Lung microvascular endothelial cell (primary cell): ENCODE results near the gene FGB. TPM values are rescaled to one million over a fixed set of nuclear protein-coding genes. Genes with fewer than 3 reads are reported as not detected.
A peak's percentile ranks its signal among the peaks of the same experiment; 100 is the strongest.
"Not testable (repeated sequence)": the region's sequence is repeated elsewhere in the genome, so short reads cannot be mapped to it uniquely, and the experiment has no call there.

Experiments used
- DNase-seq, 2 donors: peaks; one replicate each; pipeline versions ENCODE4 v3.0.0 to v3.0.0-alpha.2; 2010; ENCODE audit warnings: low read depth in 2 of 2
- total RNA-seq: library from RNA; depleted of rRNA; stranded (reverse); fragments of >200 nt; gene quantifications from 2 replicates; pipeline ENCODE4 v1.2.1, GENCODE V29; 2014

FGB gene
- total RNA-seq, 1 donor from 2014 or later = not detected

DNA sequence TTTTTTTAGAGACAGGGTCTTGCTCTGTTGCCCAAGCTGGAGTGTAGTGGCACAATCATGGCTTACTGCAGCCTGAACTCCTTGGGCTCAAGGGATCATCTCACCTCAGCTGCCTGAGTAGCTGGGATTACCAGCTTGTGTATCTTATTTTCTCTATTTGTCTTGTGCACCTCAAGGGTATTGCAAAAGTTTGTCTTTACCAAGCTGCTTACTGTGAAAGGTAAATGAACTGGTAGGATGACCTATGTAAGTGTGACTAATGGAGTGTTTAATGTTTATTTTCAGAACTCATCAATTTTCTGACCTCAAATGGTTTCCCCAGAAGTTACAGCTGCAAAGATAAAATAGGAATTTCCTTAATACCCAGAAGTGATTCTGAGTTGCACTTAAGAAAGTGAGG, 33.0 kb downstream of the FGB start:
- no peak for DNase-seq

DNA sequence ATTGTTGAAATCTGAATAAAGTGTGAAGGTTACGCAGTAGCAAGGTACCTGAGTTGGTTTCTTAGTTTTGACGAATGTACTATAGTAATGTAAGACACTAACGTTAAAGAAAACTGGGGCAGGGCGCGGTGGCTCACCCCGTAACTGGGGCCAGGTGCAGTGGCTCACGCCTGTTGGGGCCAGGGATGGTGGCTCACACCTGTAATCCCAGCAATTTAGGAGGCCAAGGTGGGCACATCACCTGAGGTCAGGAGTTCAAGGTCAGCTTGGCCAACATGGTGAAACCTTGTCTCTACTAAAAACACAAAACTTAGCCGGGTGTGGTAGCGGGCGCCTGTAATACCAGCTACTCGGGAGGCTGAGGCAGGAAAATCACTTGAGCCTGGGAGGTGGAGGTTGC, 34.5 kb downstream of the FGB start:
- DNase-seq = not testable (repeated sequence)

DNA sequence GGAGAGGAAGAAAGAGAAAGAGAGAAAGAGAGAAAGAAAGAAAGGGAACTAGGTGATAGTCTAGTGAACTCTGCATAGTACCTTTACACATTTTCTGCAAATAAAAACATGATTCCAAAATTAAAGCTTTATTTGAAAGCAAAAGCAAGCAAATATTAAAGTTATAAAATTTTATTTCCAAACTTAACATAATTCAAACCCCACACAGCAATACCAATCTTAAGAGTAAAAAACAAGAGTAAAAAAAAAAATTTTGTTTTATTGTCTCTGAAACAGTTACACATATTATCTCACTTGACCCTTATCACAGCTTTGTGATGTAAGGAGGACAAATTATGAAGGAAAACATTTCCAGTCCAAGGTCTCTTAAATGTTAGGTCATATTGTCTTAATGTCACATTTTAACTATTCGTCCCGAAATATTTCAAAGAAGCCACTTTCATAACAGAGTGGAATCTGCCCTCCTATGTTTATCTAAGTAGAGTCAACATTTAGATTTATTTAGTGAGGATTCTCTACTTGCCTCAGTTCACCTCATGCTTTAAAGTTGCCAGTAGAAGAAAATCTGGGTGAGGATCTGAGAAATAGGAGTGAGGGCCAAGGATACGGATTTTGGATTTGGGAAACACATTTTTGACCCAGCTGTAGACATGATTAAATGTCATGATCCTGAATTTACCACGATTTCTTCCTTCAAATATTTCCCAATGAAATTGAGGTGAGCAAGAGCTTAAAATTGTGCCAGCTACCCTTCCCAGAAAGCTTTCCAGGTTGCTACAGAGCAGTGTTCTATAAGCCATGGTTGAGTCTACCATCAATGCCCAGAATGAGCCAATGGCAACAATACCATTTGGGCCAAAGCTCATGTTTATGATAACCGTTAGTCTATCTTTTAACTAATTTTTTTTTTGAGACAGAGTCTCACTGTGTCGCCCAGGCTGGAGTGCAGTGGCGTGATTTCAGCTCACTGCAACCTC, 35.3 kb downstream of the FGB start:
- no peak for DNase-seq

DNA sequence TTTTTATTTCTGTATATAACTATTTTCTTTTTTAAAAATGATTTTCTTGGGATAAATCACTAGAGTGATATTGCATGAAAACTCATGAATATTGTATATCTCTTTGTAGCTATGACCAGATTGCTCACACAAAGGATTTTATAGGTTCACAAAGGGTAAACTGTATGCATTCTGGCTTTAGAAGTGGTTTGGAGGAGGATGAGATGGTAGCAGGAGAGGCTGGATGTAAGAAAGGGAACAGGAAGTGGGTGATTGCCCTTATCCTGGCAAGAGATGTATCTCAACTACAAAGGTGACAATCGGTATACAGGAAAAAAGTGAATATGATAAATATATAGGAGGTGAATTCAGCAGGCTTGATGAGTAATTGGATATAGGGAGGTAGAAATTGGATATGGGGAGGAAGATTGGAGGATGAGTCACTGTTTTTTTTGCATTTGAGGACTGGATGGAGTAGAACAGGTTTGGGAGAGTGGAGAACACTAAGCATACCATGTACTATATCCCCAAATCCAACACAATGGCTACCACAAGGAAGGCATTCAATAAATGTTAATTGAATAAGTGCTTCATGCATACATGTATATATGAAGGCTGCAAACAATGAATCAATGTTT, 39.7 kb downstream of the FGB start:
- no peak for DNase-seq

DNA sequence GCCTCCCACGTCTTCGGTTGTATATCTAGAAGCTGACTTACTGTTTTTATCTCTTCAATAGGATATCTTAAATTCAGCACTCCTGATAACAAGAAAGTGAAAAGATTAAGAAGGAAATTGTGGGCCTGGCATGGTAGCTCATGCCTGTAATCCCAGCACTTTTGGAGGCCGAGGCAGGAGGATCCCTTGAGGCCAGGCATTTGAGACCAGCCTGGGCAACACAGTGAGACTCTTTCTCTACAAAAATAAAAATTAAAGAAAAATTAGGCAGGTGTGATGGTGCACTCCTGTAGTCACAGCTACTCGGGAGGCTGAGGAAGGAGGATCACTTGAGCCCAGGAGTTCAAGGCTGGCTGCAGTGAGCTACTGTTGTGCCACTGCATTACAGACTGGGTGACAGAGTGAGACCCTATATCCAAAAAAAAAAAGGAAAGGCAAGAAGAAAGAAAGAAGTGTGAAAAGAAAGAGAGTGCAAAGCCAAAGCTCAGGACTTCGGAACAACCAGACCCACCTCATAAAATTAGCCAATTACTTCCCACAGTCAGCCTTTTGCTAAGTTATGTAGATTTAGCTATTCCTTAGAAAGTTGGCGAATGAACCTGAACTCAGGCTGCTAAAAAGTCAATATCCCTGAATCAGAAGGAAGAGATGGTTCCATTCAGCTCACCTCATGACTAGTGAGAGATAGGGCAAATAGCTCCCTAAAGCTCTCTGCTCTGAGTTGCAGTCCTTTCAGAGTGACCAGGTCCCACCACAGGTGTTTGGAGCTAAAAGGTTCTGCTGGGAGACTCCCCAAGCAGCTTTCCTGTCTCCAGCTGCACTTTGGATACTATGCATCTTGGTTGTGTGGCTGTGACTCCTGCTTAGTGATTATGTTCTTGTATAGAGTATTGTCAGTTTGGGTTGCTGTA, 40.5 kb downstream of the FGB start:
- no peak for DNase-seq

DNA sequence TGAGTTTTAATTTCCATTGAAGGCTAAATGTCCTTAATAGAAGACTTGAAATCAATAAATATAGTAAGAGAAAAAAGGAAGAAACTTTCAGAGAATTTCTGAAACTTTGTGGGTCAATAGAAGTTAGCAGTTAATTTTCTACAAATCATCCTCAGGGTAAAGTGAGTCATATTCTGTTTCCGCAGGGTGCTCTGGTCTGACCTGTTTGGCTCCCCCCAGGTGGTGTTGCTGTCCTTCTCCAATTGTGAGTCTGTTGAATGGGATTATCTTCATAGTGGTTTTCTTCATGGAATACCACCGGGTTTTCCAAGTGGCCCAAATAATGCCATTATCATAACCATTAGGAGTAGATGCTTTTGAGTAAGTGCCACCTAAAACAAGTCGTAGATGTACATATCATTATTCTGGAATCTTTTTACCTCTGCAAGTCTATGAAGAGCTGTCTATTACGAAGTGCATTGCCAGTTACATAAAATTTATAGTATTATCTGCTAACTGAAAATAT, 41.9 kb downstream of the FGB start:
- DNase-seq = no peak

DNA sequence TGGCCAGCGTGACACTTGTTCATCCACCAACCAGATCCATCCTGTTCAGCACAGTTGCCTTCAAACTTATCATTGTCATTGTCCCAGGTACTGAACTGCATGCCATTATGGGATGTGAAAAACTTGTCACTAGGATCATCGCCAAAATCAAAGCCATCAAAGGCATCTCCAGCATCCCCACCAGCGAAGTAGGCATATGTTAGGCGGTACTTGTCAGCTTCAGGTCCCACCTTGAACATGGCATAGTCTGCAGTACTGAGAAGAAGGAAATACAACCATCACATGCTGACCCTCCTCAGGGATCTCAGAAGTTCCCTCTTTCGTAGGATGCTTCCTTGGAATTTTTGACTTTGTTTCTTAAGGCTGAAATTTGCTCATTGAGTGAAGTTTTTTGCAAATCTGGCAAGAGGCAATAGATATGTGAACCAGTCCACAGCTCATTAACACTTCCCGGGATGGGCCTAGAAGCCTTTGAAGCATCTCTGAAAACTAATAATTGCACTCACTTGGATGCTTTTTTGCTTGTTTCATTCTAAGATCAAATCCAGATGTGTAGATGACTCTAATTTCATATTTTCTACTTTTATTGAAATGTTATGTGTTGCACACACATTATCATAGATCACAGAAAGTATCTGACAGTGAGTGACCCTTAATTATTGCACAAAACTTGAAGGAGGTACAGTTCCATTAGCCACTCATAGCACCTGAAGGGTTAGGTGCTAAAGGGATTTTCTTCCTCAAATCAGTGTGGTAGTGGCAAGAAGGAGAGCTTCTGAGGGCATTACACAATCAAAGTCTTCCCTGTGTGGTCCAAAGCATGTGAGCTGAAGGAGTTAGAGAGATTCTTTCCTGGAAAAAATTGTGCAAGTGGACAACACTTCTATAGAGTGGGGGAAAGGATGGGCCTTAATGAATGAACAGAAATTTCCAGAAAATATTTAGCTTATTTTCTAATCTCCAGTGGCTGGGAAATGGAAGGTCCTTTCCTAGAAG, 44.2 kb downstream of the FGB start:
- DNase-seq = no peak

DNA sequence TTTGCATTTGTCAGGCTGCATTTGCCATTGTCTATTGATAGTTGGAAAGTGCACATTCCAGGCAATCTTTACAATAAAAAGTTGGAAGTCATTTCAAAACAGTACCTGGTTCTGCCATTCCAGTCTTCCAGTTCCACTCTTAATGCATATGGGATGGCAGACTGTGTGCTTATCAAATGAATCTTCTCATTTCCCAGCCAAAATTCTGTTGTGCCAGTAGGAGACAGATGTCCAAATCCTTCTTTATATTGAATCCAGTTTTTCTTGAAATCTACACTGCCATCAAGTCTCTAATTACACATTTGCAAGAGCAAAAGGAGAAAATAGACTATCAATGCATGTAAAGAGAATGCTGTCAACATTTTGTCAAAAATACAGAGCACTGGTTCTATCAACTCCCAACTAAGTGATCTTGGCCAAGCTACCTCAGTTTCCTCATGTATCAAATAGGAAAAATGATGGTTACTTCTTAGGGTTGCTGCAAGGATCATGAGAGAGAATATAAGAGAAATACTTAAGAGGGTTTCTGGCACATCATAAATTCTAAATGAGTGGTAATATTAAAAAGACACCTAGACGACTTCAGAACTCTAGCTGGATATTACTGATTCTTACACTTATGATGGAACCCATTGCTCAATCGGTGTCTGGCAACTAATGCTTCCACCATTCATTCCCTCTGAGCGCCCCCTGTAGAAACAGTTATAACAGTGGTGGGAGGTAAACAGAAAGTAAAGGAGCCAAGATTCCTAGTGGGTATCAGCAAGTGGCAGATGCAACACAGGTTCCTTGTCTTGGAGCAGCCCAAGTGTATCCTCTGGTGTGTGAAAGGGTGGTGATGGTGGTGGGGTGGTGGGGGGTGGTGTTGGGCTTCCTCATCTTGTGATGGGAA, 45.8 kb downstream of the FGB start:
- DNase-seq = no peak

DNA sequence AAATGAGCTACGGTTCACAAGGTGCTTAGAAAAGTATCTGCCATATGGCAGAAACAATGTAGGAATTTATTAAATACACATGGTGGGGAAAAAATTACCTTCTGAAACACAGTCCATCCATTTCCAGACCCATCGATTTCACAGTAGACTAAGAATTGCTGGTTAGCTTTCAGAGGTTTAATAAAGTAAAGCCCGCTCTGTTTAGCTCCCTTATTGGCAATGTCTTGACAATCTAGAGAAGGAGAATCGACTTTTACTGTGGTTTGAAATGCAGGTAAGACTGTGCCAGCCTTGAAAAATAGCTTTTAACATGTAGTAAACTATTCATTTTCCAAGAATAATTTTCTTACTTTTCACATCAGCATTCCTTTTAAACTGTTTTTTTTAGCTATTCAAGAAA, 46.7 kb downstream of the FGB start:
- DNase-seq = no peak

DNA sequence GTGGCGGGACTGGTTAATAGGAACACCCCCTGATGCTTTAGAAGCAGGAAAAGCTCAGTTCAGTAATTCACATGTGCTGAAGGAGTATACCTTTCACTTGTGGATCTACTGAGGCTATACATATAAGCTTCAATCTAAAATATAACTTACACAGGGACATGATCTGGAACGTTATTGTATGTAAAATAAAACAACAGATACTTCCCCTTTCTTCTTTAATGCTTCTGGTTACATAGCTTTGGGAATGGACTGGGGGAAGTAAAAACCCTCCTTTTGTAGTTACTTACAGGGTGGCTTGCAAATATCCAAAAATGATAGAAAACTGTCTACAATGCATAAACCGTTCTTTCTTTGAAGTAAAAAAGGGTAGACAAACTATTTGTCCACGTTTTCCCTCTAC, 47.8 kb downstream of the FGB start:
- DNase-seq = no peak

DNA sequence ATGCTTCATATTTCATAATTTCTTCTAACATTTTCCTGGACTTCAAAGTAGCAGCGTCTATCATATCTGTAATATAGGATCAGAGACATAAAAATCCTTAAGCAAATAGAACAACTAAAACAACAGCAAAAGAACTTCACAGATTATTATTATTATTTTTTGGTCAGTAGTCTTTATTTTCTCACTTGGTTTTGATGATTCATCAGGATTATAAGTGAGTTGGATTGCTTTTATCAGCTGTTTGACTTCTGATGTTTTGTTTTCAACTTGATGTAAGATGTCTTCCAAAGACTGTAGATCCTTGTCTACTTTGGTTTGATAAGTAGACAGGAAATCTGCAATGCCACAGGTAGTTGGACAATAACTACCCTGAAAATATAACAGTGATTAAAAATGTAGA, 49.0 kb downstream of the FGB start:
- DNase-seq = no peak

DNA sequence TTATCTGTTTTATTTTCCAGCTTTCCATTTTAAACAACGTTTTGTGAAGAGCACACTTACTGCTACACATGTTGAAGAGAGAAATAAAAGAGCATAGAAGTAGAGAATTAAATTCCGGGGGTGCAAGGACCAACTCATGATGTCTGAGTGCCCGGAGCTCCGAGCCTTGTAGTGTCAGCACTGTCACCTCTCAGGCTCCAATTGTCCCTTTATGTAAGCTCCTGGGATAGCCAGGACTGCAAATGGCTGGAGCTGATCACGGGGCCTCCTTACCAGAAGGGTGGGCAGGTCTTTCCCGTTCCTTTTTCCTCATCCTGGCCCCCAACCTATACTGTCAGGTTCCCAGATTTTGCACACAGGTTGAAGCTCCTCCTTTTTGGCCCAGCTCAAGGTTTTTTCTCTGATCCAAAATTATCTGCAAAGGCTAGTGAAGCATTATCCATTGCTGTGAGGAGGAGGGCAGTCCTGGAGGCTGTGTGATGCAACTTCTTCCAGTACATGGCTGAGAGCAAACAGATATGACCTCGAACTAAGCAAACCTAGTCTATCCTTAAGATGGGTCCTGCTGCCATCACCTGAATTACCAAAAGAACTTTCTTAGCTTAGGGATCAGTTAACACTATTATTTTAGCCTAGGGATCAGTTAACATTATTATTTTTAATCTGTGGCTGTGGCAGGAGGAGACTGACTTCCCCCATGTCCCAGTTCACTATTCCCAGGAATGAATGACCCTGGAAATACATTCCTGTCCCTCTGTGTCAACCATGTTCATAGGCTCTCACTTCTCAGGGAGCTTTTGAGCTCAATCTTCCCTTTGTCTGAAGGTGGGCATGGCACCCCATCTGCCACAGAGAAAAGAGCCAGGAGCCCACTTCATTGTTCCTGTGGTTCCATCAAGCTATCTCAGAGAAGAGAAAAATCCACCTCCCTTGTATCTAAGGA, 49.9 kb downstream of the FGB start, which contains the start of gene FGG:
FGG (minus strand) TSS at position 185 of the 943 bp plus-strand sequence; CDS start at position 138, 47 bp downstream.
- no peak for DNase-seq

DNA sequence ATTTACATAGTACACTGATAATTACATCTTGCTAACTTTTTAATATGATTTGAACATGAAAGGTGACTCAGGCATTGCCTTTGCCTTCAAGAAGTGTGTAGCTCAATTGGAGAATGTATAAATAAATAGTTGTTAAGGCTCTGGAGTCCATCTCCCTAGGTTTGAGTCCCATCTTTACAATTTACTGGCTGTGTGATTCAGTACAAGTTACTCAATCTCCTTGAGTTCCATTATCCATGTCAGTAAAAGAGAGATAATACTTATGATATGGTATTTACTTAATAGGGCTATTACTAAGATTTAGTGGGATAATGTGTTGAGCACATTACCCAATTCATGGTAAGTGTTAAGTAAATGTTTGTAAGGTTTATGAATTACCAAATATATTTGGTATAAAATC, 51.5 kb downstream of the FGB start:
- DNase-seq = no peak

DNA sequence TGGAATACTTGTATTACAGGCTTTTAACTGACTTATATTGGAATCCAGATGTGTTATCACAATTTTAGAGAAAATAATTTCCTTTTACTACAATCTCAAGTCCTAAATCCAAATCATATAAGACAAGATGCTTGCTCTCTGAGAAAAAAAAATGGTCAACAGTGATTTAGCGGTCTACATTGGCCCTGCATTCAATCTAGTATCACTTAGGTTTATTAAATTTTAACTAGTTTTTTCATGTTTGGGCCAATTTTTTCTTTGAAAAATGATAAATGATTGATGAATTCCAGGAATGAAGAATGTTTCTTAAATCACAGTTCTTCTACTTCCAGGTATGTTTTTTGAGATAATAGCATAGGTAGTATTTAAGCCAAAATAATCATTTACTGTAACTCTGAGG, 52.4 kb downstream of the FGB start:
- DNase-seq = no peak

DNA sequence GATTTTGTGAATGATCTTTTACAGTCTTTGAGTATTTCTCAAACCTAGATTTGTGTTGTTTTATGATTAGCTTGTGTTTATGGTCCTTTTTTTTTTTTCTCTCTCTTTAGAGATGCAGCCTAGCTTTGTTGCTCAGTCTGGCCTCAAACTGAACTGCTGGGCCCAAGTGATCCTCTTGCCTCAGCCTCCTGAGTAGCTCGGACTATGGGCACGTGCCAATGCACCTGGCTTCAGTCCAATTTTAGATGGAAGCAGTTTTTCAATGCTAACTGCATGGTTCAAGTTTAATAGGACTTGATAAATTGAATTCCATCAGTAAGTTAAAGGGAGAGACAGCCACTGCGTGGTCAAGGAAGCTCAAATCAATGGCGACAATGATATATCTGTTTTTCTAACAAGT, 53.5 kb downstream of the FGB start:
- peak in 1 of 2 donors; percentile 2 for DNase-seq

DNA sequence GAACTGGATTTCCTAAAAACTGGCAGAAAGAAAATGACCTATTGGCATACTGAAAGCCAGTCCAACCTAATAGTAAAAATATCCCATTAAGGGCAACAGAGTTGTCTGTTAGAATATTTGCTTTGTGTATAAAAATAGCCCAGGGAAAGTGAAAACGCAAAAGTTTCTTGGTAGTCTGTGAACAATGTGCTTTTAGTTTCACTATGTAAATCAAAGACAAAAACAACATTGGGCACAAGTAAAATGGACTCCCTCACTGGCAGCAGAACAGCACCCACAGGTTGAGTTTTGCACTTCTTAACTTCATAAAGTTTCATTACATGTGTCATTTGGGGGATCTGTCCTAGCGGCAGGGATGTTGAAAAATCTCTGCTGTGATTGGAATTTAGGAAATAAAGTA, 53.9 kb downstream of the FGB start:
- DNase-seq = peak in 1 of 2 donors; percentile 3

DNA sequence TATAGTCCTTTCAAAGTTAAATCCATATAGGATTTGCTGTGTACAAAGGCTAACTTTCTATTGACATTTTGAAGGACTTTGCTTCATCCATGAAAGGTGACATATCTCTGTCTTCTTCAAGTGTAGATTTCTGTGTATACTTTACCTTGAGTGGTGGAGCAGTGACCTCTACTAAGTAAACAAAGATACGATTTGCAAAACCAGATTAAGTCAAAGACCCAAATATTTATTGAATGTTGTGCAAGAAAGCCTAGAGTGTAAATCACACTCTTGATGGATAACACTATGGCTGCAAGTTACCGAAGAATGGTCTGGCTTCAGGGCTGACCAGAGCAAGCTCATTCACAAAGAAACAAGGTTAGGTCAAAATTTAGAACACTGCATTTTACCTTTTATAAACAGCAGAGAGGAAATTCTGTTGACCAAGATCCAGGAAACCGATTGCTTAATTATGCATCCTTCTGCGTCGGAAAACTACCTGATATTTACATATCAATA, 55.1 kb downstream of the FGB start:
- no peak for DNase-seq
